ENCODE data around the gene DEPDC4.

- TF ChIP-seq CTCF (IDR thresholded peaks at IDR 0.05) (no peak), POLR2A (IDR thresholded peaks at IDR 0.05) (no peak), POLR2AphosphoS5 (IDR thresholded peaks at IDR 0.05) (no peak), EP300 (IDR thresholded peaks at IDR 0.05) (no peak)
Observed at GRCh38 chr12:100225491-100225890, 41.4 kb downstream of the DEPDC4 start.
